Measurements from ENCODE around the gene HCFC1R1.
"Not testable (repeated sequence)": the region's sequence is repeated elsewhere in the genome, so short reads cannot be mapped to it uniquely, and the experiment has no call there.

Gene HCFC1R1

DNA sequence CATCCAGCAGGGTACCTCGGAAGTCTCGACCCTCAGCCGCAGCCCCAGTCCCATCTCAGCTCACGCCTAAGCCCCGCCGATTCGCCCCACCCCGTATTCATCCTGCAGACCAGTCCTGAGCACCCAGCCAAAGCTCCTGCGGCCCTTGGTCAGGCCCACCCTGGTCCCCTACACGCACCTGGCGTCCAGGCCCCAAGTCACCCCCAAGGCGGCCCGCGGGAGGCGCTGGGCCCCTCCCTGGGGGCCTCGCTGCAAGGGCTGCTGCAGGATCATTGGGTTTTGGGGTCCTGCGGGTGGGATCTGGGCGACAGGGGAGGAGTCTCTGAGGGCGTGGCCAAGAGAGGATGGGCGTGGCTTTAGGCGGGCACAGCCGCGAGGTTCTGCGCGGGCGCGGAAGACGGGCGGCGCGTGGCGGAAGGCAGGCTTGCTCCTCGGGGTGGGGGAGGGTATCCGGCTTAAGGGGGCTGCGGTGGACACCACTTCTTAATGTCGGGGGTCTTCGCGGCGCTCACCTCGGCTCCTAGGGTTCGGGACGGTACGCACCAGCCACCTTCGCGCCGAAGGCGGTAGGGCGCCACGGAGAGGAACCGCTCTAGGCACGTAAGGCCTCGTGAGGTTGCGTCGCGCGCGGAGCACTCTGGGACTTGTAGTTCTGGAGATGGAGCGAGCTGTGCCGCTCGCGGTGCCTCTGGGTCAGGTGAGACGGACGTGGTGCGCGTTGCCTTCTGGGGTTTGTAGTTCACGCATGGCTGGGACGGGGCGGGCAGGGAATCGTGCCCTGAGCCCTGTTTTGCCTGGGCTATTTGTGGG lies at the start of gene HCFC1R1, which contains the start of gene THOC6:
Gene HCFC1R1 (minus strand): TSS at position 274 of the 810 bp plus-strand sequence. CDS start 1 bp downstream, at position 273.
Gene THOC6 (plus strand): TSS at position 367 of the 810 bp plus-strand sequence. CDS start 292 bp downstream, at position 659.
- DNase-seq (ENCODE audit: low spot score), result peak; percentile 96

GRCh38 chr16:3073448-3073847 lies 49.7 kb upstream of the HCFC1R1 start:
- no peak for DNase-seq (ENCODE audit: low spot score)

DNA sequence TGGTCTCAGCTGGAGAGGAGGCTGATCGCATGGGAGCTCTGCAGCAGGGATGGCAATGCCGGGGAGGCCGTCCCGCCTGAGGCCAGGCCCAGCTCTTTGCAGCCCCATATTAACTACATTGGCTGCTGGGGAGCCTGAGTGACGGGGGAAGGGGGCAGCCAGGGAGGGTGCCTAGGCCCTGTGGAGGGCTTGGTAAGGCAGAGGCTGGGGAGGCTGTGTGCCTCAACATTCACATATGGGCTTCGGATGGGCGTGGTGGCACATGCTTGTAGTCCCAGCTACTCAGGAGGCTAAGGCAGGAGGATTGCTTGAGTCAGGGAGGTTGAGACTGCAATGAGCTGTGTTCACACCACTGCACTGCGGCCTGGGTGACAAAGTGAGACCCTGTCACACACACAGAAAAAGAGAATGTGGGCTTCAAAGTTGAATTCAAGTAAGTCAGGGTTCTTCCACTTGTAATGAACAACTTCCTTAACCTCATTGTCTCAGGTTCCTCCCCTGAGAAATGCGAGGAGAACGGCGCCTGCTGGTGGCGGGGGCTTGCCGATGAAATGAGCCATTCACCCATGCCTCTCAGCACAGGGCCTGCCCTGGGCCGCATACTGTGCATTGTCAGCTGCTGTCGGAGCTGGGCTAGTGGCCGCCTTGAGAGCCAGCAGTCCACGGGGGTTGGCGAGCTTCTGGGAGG lies 49.0 kb upstream of the HCFC1R1 start:
- not testable (repeated sequence) for DNase-seq (ENCODE audit: low spot score)

- DNase-seq (ENCODE audit: low spot score), result not testable (repeated sequence)
Measured at GRCh38 chr16:3072148-3072547, 48.4 kb upstream of the HCFC1R1 start.

- no peak for DNase-seq (ENCODE audit: low spot score)
Measured at GRCh38 chr16:3071655-3072054, 47.9 kb upstream of the HCFC1R1 start.

DNA sequence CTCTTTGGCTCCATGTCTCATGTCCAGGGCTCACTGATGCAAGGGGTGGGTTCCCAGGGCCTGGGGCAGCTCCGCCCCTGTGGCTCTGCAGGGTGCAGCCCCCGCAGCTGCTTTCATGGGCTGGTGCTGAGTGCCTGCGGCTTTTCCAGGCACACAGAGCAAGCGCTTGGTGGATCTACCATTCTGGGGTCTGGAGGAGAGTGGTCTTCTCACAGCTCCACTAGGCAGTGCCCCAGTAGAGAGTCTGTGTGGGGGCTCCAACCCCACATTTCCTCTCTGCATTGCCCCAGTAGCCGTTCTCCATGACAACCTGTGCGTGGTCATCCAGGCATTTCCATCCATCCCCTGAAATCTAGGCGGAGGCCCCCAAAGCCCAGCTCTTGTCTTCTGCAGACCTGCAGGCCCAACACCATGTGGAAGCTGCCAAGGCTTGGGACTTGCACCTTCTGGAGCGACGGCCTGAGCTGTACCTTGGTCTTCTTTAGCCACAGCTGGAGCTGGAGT lies 46.9 kb upstream of the HCFC1R1 start:
- DNase-seq (ENCODE audit: low spot score), result no peak

- DNase-seq (ENCODE audit: low spot score), result not testable (repeated sequence)
Measured at GRCh38 chr16:3069146-3069545, 45.4 kb upstream of the HCFC1R1 start.

- no peak for DNase-seq (ENCODE audit: low spot score)
Measured at GRCh38 chr16:3068487-3068886, 44.7 kb upstream of the HCFC1R1 start.

DNA sequence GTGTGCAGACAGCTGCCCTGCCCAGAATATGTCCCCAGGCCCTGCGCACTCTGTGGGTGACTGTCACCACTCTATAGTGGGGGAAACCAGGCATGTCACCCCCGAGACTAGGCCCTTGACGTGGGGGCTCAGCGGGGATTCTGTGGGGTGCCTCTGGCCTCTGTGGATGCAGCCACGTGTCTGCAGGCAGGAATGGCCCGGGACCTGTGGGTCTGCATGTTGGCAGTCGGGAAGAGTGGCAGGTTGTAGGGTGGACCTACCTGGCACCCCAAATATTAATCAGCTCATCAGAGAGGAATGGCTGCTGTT lies 42.7 kb upstream of the HCFC1R1 start:
- no peak for DNase-seq (ENCODE audit: low spot score)

DNA sequence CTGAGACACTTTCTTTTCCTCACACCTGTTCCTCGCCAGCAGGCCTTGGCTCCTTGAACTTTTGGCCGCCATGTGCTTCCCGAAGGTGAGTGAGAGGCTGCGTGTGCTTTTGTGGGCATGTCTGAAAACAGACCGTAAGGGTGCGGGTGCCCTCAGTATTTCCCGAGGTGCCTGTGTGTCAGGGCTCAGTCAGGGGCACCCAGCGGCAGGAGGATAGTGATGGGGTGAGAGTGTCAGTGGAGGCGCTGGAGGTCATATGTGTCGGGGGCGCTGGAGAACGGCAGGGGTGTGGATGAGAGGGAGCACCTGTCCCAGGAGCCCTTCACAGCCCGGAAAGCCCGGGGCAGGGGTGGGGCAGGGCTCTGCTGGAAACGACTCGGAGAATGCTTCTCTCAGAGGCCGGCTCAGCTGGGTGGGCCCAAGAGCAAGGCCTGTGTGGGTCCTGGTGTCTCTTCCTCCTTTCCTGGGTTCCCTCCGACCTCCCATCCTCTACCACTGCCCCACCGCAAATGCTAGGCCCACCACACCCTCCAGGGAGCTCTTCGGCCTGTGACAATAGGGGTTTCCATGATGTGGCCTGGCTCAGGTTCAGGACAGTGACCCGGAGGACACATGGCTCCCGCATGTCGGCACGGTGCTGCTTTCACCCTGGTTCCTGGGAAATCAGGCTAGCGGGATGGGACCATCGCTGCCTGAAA lies 42.1 kb upstream of the HCFC1R1 start:
- DNase-seq (ENCODE audit: low spot score), result no peak

GRCh38 chr16:3065069-3065741 lies 41.5 kb upstream of the HCFC1R1 start, which contains the start of gene IL32:
Gene IL32, plus strand, starts transcription at chr16:3065640. Its CDS starts 172 bp downstream, at chr16:3065812.
- DNase-seq (ENCODE audit: low spot score), result peak; percentile 58

DNA sequence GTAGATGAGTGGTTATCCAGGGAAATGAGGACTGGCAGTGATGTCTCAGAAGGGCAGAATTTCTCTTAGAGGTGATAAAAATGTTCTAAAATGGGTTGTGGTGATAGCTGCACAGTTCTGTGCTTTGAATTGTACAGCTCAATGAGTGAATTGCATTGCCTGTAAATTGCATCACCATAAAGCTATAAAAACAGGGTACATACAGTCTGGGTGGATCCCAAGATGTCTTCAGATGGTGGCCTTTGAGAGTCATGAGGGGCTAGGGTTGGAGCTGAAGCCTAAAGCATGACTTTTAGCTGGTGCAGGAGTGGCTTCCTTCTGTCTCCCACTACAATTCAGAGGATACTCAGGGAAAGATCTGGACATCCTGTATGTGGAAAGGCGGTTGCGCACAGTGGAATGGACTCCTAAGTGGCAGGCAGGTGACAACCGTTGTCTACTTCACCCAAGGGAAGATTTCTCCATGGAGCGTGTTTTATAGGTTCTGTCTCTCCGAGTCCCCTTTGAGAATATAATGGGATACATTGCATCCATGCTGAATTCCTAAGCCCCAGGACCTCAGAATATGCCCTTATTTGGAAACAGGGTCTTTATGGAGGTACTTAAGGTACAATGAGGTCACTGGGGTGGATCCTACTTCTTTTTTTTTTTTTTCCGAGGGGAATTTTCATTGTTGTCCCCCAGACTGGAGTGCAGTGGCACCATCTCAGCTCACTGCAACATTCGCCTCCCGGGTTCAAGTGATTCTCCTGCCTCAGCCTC lies 40.1 kb upstream of the HCFC1R1 start:
- peak; percentile 8 for DNase-seq (ENCODE audit: low spot score)

DNA sequence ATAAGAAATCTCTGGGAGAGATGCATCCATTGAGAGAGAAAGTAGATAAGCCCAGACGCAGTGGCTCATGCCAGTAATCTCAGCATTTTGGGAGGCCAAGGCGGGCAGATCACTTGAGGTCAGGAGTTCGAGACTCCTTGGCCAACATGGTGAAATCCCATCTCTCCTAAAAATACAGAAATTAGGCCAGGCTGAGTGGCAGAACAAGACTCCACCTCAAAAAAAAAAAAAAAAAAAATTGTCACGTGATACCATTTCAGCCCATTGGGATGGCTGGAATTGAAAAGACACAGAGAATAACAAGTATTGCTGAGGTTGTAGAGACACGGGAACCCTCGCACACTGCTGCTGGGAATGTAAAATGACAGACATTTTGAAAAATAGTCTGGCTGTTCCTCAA lies 38.8 kb upstream of the HCFC1R1 start:
- DNase-seq (ENCODE audit: low spot score), result no peak

DNA sequence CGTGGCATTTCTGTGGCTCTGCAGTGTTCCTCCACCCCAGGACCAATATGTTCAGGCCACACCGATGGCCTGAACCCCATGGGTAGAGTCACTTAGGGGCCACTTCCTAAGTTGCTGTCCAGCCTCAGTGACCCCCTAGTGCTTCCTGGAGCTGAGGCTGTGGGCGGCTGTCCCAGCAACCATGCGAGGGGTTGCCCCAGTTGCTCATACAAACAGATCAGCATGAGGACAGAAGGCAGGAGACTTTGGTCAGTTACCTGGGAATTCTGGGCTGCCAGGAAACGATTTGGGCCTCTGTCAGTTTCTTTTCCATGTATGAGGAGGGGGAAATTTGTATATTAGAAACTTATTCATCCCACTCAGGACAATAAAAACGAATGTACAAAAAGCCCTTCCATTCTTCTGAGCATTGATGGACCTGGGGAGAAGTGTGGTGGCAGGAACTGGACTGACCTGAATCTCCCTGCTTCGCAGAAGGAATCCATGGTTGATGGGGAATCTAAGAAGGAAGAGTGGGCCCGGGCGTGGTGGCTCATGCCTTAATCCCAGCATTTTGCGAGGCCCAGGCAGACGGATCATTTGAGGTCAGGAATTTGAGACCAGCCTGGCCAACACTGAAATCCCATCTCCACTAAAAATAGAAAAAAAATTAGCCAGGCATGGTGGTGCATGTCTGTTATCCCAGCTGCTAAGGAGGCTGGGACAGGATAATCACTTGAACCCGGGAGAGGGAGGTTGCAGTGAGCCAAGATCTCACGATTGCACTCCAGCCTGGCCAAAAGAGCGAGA lies 36.8 kb upstream of the HCFC1R1 start:
- no peak for DNase-seq (ENCODE audit: low spot score)

GRCh38 chr16:3059723-3060242 lies 36.0 kb upstream of the HCFC1R1 start:
- no peak for DNase-seq (ENCODE audit: low spot score)

DNA sequence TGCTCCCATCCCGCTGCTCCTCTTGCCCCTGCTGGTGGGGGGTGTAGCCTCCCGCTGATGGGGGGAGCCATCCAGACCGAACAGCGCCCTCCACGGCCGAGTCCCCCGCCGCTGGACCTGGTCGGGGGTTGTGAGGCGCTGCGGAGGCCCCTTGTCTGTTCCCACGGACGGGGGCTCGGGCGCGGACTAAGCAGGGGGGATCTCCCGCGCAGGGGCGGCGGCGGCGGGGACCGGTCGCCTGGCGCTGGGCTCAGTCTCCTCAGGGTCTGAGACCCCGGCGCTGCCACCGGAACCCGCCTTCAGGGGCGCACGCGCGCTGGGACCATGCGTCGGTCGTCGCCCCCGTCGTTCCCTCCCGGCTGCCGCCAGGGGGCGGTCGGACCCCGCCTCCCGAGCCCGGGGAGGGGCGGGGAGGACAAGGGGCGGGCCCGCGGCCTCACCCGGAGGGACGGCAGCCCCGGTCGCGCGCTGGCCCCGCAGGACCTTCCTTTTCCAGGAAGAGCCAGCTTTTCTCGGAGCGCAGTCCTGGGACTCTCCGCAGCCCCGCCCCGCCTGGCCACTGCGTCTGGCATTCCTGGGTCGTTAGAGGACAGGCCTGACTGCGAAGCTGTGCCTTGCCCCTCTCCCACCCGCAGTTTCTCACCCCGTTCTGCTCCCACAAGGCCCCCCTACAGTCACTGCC lies 35.4 kb upstream of the HCFC1R1 start:
- DNase-seq (ENCODE audit: low spot score), result peak; percentile 78

DNA sequence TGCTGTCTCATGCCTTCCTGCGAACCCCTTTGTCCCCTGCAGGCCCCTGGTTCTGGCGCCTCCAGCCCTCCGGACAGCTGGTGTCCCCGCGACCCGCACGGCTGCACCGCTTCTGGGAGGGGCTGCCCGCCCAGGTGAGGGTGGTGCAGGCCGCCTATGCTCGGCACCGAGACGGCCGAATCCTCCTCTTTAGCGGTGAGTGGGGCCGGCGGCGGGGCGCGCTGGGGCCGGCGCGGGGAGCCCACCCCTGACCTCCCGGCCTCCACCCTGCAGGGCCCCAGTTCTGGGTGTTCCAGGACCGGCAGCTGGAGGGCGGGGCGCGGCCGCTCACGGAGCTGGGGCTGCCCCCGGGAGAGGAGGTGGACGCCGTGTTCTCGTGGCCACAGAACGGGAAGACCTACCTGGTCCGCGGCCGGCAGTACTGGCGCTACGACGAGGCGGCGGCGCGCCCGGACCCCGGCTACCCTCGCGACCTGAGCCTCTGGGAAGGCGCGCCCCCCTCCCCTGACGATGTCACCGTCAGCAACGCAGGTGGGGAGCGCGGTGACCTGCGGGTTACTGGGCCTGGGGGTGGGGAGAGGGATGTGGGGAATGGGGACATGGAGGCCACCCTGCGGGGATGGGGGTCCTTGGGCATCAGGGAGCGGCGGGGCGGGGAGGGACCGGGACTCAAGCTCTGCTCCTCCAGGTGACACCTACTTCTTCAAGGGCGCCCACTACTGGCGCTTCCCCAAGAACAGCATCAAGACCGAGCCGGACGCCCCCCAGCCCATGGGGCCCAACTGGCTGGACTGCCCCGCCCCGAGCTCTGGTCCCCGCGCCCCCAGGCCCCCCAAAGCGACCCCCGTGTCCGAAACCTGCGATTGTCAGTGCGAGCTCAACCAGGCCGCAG lies 34.6 kb upstream of the HCFC1R1 start:
- no peak for DNase-seq (ENCODE audit: low spot score)

All from SW480 (cell line).